Activated T-cell treated with anti-CD3 and anti-CD28 coated beads, Interleukin-2, amount 50 U/mL, for 72 hours (primary cell): Measurements from ENCODE around the gene SPOCD1. TPM values are rescaled to one million over a fixed set of nuclear protein-coding genes. Genes with fewer than 3 reads are reported as not detected.

Experiments
- ATAC-seq, 2 donors: fragments of 150-1000 bp; cut with Tn5 transposase; replicated peaks in 1 of 2; 2 replicates each; pipeline ENCODE4 v1.10.0; 2021; ENCODE audit warnings: moderate library complexity in 2 of 2, mild to moderate bottlenecking in 1 of 2
- DNase-seq, 2 donors: peaks; one replicate each; pipeline ENCODE4 v3.0.0; 2021 to 2022; ENCODE audit warnings: mixed read lengths in 1 of 2
- H3K27ac Mint-ChIP-seq: one replicate; pipeline ENCODE4 v1.8.0; 2022; ENCODE audit warnings: mild to moderate bottlenecking, moderate library complexity, mixed read lengths
- H3K27me3 Mint-ChIP-seq: one replicate; pipeline ENCODE4 v1.8.0; 2022; ENCODE audit warnings: low read depth, mixed read lengths
- H3K36me3 Mint-ChIP-seq, 2 donors: one replicate each; pipeline ENCODE4 v1.8.0; 2022; ENCODE audit warnings: mixed read lengths in 2 of 2, mild to moderate bottlenecking in 1 of 2; ENCODE audit not compliant: insufficient read depth in 2 of 2
- H3K4me1 Mint-ChIP-seq: one replicate; pipeline ENCODE4 v1.8.0; 2022; ENCODE audit warnings: low read depth, mixed read lengths
- H3K4me3 Mint-ChIP-seq, 2 donors: one replicate each; pipeline ENCODE4 v1.8.0; 2022; ENCODE audit warnings: mild to moderate bottlenecking in 2 of 2, mixed read lengths in 2 of 2, moderate library complexity in 2 of 2
- H3K9me3 Mint-ChIP-seq, 2 donors: one replicate each; pipeline ENCODE4 v1.8.0; 2022; ENCODE audit warnings: mixed read lengths in 2 of 2
- total RNA-seq, 2 donors: library from RNA; stranded (reverse); gene quantifications; one replicate each; pipeline ENCODE4 v1.2.3, GENCODE V29; 2022

Gene SPOCD1
- total RNA-seq, 2 donors from 2014 or later = 0.74 to 1.0 TPM

GRCh38 chr1:31776516-31776915 is 39.3 kb downstream of the SPOCD1 start:
- H3K27me3 Mint-ChIP-seq = peaks cover 48% of the 10 kb centered on the region
- H3K4me3 Mint-ChIP-seq = no peak overlapping the region
- DNase-seq = no peak
- peaks cover 35% of the 10 kb centered on the region for H3K4me1 Mint-ChIP-seq
- H3K9me3 Mint-ChIP-seq = no peaks in the 10 kb centered on the region
- H3K36me3 Mint-ChIP-seq = peaks cover 0 to 2% of the 10 kb centered on the region in 2 donors
- ATAC-seq = no peak
- H3K27ac Mint-ChIP-seq = no peak overlapping the region

- H3K27ac Mint-ChIP-seq = no peak overlapping the region
These were observed 39.8 kb downstream of the SPOCD1 start for GRCh38 chr1:31776032-31776431.

DNA sequence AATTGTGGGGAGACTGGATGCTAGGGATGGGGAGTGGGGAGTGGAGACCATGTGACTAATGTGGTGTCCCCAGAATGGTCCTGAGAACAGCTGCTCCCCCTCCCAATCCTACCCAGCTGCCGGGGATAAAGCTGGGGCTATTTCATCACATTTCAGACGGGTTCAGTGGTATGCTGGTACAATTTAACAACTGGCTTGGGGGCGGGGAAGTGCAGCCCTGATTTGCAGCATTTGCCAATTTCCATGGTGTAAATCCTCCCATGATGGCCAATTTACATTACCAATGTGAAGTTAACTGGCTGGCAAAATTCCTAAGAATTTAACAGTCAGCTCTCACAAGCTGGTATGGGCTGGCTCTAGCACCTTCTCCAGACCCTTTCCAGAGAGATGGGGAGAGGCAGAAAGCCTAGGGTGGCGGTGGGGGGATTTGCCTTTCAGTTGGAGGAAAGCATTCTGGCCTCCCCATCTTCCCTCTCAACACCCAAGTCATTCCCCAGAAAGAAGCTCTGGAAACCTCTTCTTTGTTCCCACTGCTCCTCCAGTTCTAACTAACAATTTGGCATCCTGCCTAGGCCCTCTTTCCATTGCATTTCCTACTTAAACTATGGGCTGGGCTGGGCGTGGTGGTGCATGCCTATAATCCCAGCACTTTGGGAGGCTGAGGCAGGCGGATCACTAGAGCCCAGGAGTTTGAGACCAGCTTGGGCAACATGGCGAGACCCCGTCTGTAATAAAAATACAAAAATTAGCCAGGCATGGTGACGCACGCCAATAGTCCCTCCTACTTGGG is 40.4 kb downstream of the SPOCD1 start:
- Mint-ChIP-seq H3K9me3 (no peaks in the 10 kb centered on the region), H3K27me3 (peaks cover 54% of the 10 kb centered on the region), H3K4me3 (no peak overlapping the region), H3K27ac (no peak overlapping the region), H3K4me1 (peaks cover 46% of the 10 kb centered on the region), H3K36me3 (peaks cover 0 to 2% of the 10 kb centered on the region in 2 donors)
- ATAC-seq (no peak), DNase-seq (no peak)

More at GRCh38 chr1:31776032-31776431, 39.8 kb downstream of the SPOCD1 start:
- Mint-ChIP-seq H3K4me1 (peaks cover 40% of the 10 kb centered on the region), H3K27me3 (peaks cover 51% of the 10 kb centered on the region), H3K4me3 (no peak overlapping the region), H3K9me3 (no peaks in the 10 kb centered on the region), H3K36me3 (peaks cover 0 to 2% of the 10 kb centered on the region in 2 donors)
- ATAC-seq (no peak), DNase-seq (no peak)

- Mint-ChIP-seq H3K36me3 (peaks cover 0 to 2% of the 10 kb centered on the region in 2 donors), H3K27ac (no peak overlapping the region), H3K27me3 (peaks cover 54% of the 10 kb centered on the region), H3K4me3 (peak overlapping the region in 1 of 2 donors; percentile 59), H3K4me1 (peaks cover 55% of the 10 kb centered on the region), H3K9me3 (no peaks in the 10 kb centered on the region)
- no peak for DNase-seq
- no peak for ATAC-seq
These were observed 41.3 kb downstream of the SPOCD1 start for GRCh38 chr1:31774495-31774894.

GRCh38 chr1:31773861-31774260 is 42.0 kb downstream of the SPOCD1 start:
- H3K27me3 Mint-ChIP-seq = peaks cover 54% of the 10 kb centered on the region
- DNase-seq = no peak
- ATAC-seq = peak; percentile 27 to 32
- no peaks in the 10 kb centered on the region for H3K9me3 Mint-ChIP-seq
- H3K4me3 Mint-ChIP-seq = peak overlapping the region; percentile 59 to 61
- peaks cover 61% of the 10 kb centered on the region for H3K4me1 Mint-ChIP-seq
- H3K27ac Mint-ChIP-seq = no peak overlapping the region
- H3K36me3 Mint-ChIP-seq = peaks cover 0 to 2% of the 10 kb centered on the region in 2 donors

DNA sequence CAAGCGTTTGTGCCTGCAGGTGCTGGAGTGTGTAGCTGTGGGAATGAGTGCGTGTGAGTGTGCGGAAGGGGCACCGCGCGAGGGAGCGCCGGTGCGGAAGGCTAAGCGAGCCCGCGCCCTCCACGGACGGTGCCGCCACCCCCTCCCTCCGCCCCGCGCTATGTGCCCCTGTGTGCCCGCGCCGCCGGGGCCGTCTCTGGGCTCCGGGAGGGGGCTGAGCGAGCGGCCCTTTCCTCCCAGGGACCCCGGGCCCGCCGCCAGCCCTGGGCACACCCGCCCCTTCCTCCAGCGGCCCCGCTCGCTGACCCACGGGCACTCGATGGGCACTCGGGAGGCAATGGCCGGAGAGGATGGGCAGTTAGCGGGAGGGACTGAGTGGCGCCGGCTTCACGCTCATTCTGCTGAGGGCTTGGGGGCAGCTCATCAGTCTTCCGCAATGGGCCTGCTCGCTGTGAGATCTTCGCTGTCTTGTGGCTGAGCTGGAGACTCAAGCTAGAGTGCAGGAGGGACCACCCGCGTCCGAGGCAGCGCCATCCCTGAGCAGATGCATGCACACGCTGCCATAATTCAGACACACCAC is 43.1 kb downstream of the SPOCD1 start:
- Mint-ChIP-seq H3K4me1 (peaks cover 72% of the 10 kb centered on the region), H3K9me3 (no peaks in the 10 kb centered on the region), H3K4me3 (peak overlapping the region; percentile 81 to 86), H3K36me3 (peaks cover 0 to 2% of the 10 kb centered on the region in 2 donors), H3K27ac (no peak overlapping the region), H3K27me3 (peaks cover 54% of the 10 kb centered on the region)
- no peak for ATAC-seq
- no peak for DNase-seq

DNA sequence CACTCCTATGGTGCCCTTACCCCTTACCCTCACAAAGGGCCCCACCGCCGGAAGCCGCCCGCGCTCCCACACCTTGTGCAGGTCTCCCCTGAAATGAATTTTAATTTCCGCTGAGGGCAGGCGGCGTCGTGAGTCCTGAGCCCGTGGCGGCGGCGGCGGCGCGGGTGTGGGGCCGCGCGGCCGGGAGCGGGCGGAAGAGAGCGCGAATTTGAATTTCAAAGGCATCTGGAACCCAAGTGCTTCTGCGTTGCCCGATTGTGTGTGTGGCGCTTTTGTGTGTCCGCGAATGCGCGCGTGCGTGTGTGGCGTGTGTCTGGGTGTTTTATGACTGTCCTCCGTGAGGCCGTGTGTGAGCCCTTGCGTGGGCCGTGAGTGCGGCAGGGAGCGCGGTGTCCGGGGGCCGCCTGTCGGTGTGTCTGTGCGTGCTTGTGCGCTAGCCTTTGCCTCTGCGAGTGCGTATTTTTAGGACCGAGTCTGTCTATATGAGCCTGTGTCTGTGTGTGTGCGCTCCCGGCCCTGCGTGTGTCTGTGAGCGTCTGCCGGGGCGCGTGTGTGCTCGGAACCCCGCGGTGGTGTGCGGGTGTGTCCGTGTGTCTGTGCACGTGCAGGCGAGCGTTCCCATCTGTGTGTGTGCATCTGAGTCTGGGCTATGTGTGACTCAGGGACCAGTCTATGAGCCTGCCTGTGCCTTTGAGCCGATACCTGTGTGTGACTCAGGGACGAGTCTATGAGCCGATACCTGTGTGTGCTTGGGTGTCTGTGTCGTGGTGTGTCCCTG is 43.7 kb downstream of the SPOCD1 start:
- Mint-ChIP-seq H3K27me3 (peaks cover 48% of the 10 kb centered on the region), H3K9me3 (no peaks in the 10 kb centered on the region), H3K4me3 (peak overlapping the region; percentile 81 to 86), H3K36me3 (peaks cover 0 to 2% of the 10 kb centered on the region in 2 donors), H3K4me1 (peaks cover 74% of the 10 kb centered on the region), H3K27ac (no peak overlapping the region)
- ATAC-seq = peak; percentile 76 to 82
- DNase-seq = peak; percentile 52 to 63

DNA sequence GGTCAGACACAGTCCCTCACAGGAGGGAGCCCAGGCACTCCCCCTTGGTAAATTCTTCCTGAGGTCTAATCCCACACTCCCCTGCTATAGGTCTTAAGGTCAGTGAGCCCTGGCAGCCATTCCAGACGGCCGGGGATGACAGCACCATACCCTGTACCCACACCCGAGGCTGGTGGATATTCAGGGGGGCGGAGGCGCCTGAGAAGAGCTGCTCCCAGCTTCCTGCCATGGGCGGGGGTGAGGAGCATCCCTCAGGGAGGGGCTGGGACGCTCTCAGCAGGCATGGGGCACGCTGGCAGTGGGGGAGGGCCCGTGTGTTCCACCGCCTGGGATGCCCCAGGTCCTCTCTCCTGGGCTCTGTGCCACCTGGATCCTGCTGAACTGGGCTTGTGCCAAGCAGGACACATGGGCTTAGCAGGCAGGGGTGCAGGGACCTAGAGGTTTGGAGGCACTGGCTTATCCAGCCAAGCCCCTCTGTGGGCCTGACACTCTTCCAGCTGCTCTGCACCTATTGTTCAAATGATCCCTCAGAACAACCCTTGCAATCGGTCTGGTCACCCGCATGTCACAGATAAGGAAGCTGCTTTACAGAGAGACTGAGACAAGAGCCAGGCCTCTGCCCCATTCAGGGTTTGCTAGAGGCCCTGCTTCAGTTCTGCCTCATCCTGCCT is 46.0 kb downstream of the SPOCD1 start:
- peaks cover 71% of the 10 kb centered on the region for H3K4me1 Mint-ChIP-seq

GRCh38 chr1:31768939-31769704 is 46.7 kb downstream of the SPOCD1 start:
- peaks cover 0 to 4% of the 10 kb centered on the region in 2 donors for H3K36me3 Mint-ChIP-seq
- no peaks in the 10 kb centered on the region for H3K9me3 Mint-ChIP-seq
- ATAC-seq (peak; percentile 56 to 63), DNase-seq (peak in 1 of 2 donors; percentile 38)
- H3K4me1 Mint-ChIP-seq = peaks cover 63% of the 10 kb centered on the region
- H3K27me3 Mint-ChIP-seq = peaks cover 27% of the 10 kb centered on the region
- no peak overlapping the region for H3K27ac Mint-ChIP-seq
- H3K4me3 Mint-ChIP-seq = peak overlapping the region; percentile 4 to 12

More for the DNA sequence above, 46.0 kb downstream of the SPOCD1 start:
- peaks cover 35% of the 10 kb centered on the region for H3K27me3 Mint-ChIP-seq
- H3K36me3 Mint-ChIP-seq = peaks cover 0 to 2% of the 10 kb centered on the region in 2 donors
- no peak for DNase-seq
- peak overlapping the region; percentile 4 to 10 for H3K4me3 Mint-ChIP-seq
- H3K27ac Mint-ChIP-seq = no peak overlapping the region
- H3K9me3 Mint-ChIP-seq = no peaks in the 10 kb centered on the region
- ATAC-seq = no peak

- peaks cover 0 to 4% of the 10 kb centered on the region in 2 donors for H3K36me3 Mint-ChIP-seq
- no peak for ATAC-seq
- no peak overlapping the region for H3K27ac Mint-ChIP-seq
- peaks cover 22% of the 10 kb centered on the region for H3K27me3 Mint-ChIP-seq
- no peaks in the 10 kb centered on the region for H3K9me3 Mint-ChIP-seq
- peaks cover 57% of the 10 kb centered on the region for H3K4me1 Mint-ChIP-seq
- no peak overlapping the region for H3K4me3 Mint-ChIP-seq
- DNase-seq = no peak
These were observed 47.4 kb downstream of the SPOCD1 start for GRCh38 chr1:31768407-31768907.

GRCh38 chr1:31767225-31767624 is 48.6 kb downstream of the SPOCD1 start:
- ATAC-seq (no peak), DNase-seq (no peak)
- Mint-ChIP-seq H3K36me3 (peaks cover 0 to 5% of the 10 kb centered on the region in 2 donors), H3K4me3 (no peak overlapping the region), H3K9me3 (no peaks in the 10 kb centered on the region), H3K27ac (no peak overlapping the region), H3K4me1 (peaks cover 52% of the 10 kb centered on the region), H3K27me3 (peaks cover 20% of the 10 kb centered on the region)

DNA sequence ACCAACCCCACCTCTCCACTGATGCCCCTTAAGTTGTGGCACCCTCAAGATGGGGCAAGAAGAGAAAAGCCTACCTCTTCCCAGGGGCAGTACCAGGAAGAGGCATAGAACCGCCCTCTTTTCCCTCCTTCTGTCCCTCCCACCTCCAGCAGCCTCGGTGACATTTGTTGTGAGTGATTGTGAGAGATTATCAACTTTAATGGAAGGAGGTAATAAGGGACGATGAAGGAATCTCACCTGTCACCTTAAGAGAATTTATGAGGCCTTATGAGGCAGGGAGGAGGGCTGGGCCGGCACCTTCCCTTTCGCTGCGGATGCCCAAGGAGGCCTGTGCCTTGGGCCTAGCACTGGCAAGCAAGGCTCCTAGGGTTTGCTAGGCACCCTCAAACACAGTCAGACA is 50.3 kb downstream of the SPOCD1 start:
- Mint-ChIP-seq H3K4me3 (no peak overlapping the region), H3K4me1 (peaks cover 46% of the 10 kb centered on the region), H3K36me3 (peaks cover 0 to 5% of the 10 kb centered on the region in 2 donors), H3K27me3 (peaks cover 19% of the 10 kb centered on the region), H3K27ac (no peak overlapping the region), H3K9me3 (no peaks in the 10 kb centered on the region)
- DNase-seq (no peak), ATAC-seq (no peak)
